Ishikawa (cell line): ENCODE results near the gene CLSTN1.

ENCODE experiments used
- CEBPB ChIP-seq: IDR thresholded peaks from 2 replicates; pipeline ENCODE4 v1.6.1; 2012
- CREB1 ChIP-seq: IDR thresholded peaks from 2 replicates; pipeline ENCODE4 v1.6.1; 2012; ENCODE audit warnings: low read depth
- EGR1 ChIP-seq: IDR thresholded peaks from 2 replicates; pipeline ENCODE4 v1.6.1; 2012
- EP300 ChIP-seq: IDR thresholded peaks from 2 replicates; pipeline ENCODE4 v1.6.1; 2012; ENCODE audit warnings: borderline replicate concordance
- FOXM1 ChIP-seq: IDR thresholded peaks from 2 replicates; pipeline ENCODE4 v1.6.1; 2012; ENCODE audit warnings: low read depth, borderline replicate concordance
- MAX ChIP-seq: IDR thresholded peaks from 2 replicates; pipeline ENCODE4 v1.6.1; 2012
- NFIC ChIP-seq: IDR thresholded peaks from 2 replicates; pipeline ENCODE4 v1.6.1; 2012
- RAD21 ChIP-seq: IDR thresholded peaks from 2 replicates; pipeline ENCODE4 v1.6.1; 2012; ENCODE audit warnings: low read depth
- REST ChIP-seq: IDR thresholded peaks from 2 replicates; pipeline ENCODE4 v1.6.1; 2012; ENCODE audit warnings: low read depth, mild to moderate bottlenecking
- TAF1 ChIP-seq: IDR thresholded peaks from 2 replicates; pipeline ENCODE4 v1.6.1; 2012; ENCODE audit warnings: low read depth, mild to moderate bottlenecking
- TCF12 ChIP-seq: IDR thresholded peaks from 2 replicates; pipeline ENCODE4 v1.6.1; 2012; ENCODE audit warnings: low read depth
- TEAD4 ChIP-seq: IDR thresholded peaks from 2 replicates; pipeline ENCODE4 v1.6.1; 2012
- YY1 ChIP-seq: IDR thresholded peaks from 2 replicates; pipeline ENCODE4 v1.6.1; 2012; ENCODE audit warnings: low read depth
- ZBTB7A ChIP-seq: IDR thresholded peaks from 2 replicates; pipeline ENCODE4 v1.6.1; 2012; ENCODE audit warnings: low read depth
- TF ChIP-seq, protein P1 (sequence below): IDR thresholded peaks from 2 replicates; pipeline ENCODE4 v1.6.1; 2012

The CLSTN1 gene

GRCh38 chr1:9822490-9822889 lies 1.3 kb downstream of the CLSTN1 start:
- TF ChIP-seq ZBTB7A: no peak
- no peak for TF ChIP-seq CREB1
- TF ChIP-seq TCF12: no peak
- no peak for TF ChIP-seq NFIC
- TF ChIP-seq RAD21: no peak
- TF ChIP-seq MAX: no peak
- no peak for TF ChIP-seq TEAD4
- TF ChIP-seq EP300: no peak
- no peak for TF ChIP-seq EGR1
- TF ChIP-seq, protein P1, sequence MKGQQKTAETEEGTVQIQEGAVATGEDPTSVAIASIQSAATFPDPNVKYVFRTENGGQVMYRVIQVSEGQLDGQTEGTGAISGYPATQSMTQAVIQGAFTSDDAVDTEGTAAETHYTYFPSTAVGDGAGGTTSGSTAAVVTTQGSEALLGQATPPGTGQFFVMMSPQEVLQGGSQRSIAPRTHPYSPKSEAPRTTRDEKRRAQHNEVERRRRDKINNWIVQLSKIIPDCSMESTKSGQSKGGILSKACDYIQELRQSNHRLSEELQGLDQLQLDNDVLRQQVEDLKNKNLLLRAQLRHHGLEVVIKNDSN: no peak
- TF ChIP-seq FOXM1: no peak
- TF ChIP-seq YY1: no peak
- no peak for TF ChIP-seq REST
- TF ChIP-seq TAF1: no peak
- TF ChIP-seq CEBPB: no peak

- TF ChIP-seq EP300 (no peak), ZBTB7A (no peak), TEAD4 (no peak), RAD21 (no peak), FOXM1 (no peak), REST (no peak), NFIC (no peak), CREB1 (no peak), MAX (no peak)
- TF ChIP-seq, protein P1: no peak
These were observed 2.1 kb downstream of the CLSTN1 start for GRCh38 chr1:9821710-9822109.

GRCh38 chr1:9820521-9820920 lies 3.2 kb downstream of the CLSTN1 start:
- TF ChIP-seq TAF1 (no peak), MAX (no peak), NFIC (no peak), CEBPB (no peak), EP300 (no peak), FOXM1 (no peak), YY1 (no peak), REST (no peak), CREB1 (no peak)
- TF ChIP-seq, protein P1: no peak

DNA sequence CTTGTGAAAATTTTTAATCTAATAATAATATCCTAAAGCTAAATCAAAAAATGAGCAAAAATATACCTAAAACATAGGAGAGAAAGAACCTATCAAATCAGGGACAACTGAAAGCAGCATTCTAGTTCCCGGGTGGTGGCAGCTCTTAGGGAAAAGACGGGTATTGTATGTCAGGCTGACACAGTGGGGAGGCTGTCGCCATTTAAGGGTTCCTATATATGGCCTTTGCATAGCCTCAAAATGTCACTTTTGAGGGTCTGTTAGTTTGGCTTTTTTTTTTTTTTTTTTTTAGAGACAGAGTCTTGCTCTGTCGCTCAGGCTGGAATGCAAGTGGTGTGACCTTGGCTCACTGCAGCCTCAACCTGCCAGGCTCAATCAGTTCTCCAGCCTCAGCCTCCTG lies 6.0 kb downstream of the CLSTN1 start:
- TF ChIP-seq TEAD4 (no peak), NFIC (no peak), YY1 (no peak), ZBTB7A (no peak), TAF1 (no peak), EGR1 (no peak), CREB1 (no peak), MAX (no peak), FOXM1 (no peak)
